HepG2 (cell line): ENCODE measurements around the gene DUSP16. TPM values are rescaled to one million over a fixed set of nuclear protein-coding genes. Genes with fewer than 3 reads are reported as not detected.

ENCODE experiments used
- ATAC-seq: fragments of 200-7000 bp; cut with Tn5 transposase; 3 replicates; pipeline ENCODE4 v1.9.1; 2020; ENCODE audit warnings: mild to moderate bottlenecking, moderate library complexity
- BruUV-seq: library from RNA; stranded (reverse); fragments of 400-500 nt; replicated peaks from 2 replicates; lab custom pipeline; 2021; lab: Mats Ljungman, UMichigan
- CTCF ChIA-PET: fragments of 300-600 bp; formaldehyde crosslinking; extraction: SDS; loops from one replicate; lab custom pipeline; 2021; ENCODE audit warnings: low total read pairs, inconsistent platforms, low intra/inter-chr PET ratio; lab: Yijun Ruan, JAX
- POLR2A ChIA-PET: fragments of 350-600 bp; sonication (Branson Sonifier 250); formaldehyde crosslinking; loops from one replicate; lab custom pipeline; 2020; ENCODE audit warnings: antibody characterized with exemption, inconsistent platforms; lab: Yijun Ruan, JAX
- DNase-seq: peaks from one replicate; pipeline ENCODE4 v3.0.0-alpha.2; 2015; ENCODE audit warnings: low spot score
- FAIRE-seq: peaks from 3 replicates; lab custom pipeline; 2011; peaks lifted over from hg19 to GRCh38; lab: Jason Lieb, UNC
- H2AFZ ChIP-seq: one replicate; pipeline ENCODE4 v1.6.1; 2011; ENCODE audit warnings: low read length, inconsistent platforms
- H3K27ac ChIP-seq: fragments of 300-600 bp; 3 replicates; pipeline ENCODE4 v1.8.0; 2011; ENCODE audit warnings: mixed run types, mild to moderate bottlenecking, mixed read lengths, low read length, inconsistent platforms; ENCODE audit not compliant: insufficient read depth; ENCODE audit errors: extremely low read length
- H3K27me3 ChIP-seq, 2 experiments: fragments of 200-600 bp in 1 of 2; 2 replicates in 1 of 2; 3 replicates in 1 of 2; pipeline versions ENCODE4 v1.6.0 to v1.8.0; 2011; ENCODE audit warnings: low read length in 2 of 2, mild to moderate bottlenecking in 2 of 2, moderate library complexity in 2 of 2, inconsistent platforms in 1 of 2; ENCODE audit not compliant: insufficient read depth in 2 of 2, control insufficient read depth in 1 of 2
- H3K36me3 ChIP-seq, 2 experiments: fragments of 200-600 bp in 1 of 2; replicated peaks in 1 of 2; 2 replicates in 1 of 2; 3 replicates in 1 of 2; pipeline versions ENCODE4 v1.5.1 to v1.8.0; 2011; ENCODE audit warnings: low read length in 2 of 2, inconsistent platforms in 1 of 2; ENCODE audit not compliant: insufficient read depth in 2 of 2, control insufficient read depth in 1 of 2
- H3K4me1 ChIP-seq: 2 replicates; pipeline ENCODE4 v1.5.1; 2012; ENCODE audit warnings: low read length, inconsistent platforms; ENCODE audit not compliant: insufficient read depth
- H3K4me2 ChIP-seq: 2 replicates; pipeline ENCODE4 v1.6.0; 2011; ENCODE audit warnings: low read depth, low read length, inconsistent platforms
- H3K4me3 ChIP-seq, 3 experiments: fragments of 200-600 bp in 1 of 3; sonication (generic), shearing (Covaris generic) in 1 of 3; replicated peaks in 1 of 3; 2 replicates each; pipeline ENCODE4 v1.5.1; 2011 to 2016; ENCODE audit warnings: low read length in 3 of 3, inconsistent platforms in 2 of 3, low read depth in 2 of 3, mild to moderate bottlenecking in 2 of 3, control low read depth in 1 of 3, mixed read lengths in 1 of 3; ENCODE audit not compliant: insufficient read depth in 1 of 3
- H3K79me2 ChIP-seq: one replicate; pipeline ENCODE4 v1.6.1; 2011; ENCODE audit warnings: low read length, inconsistent platforms; ENCODE audit not compliant: insufficient read depth
- H3K9ac ChIP-seq: 2 replicates; pipeline ENCODE4 v1.6.0; 2011; ENCODE audit warnings: mild to moderate bottlenecking, low read depth, low read length, inconsistent platforms; ENCODE audit not compliant: insufficient read depth
- H3K9me3 ChIP-seq: 2 replicates; pipeline ENCODE4 v1.5.1; 2012; ENCODE audit warnings: mild to moderate bottlenecking, low read length
- H4K20me1 ChIP-seq: 2 replicates; pipeline ENCODE4 v1.6.0; 2011; ENCODE audit warnings: inconsistent platforms, mild to moderate bottlenecking, low read length, moderate library complexity; ENCODE audit not compliant: insufficient read depth
- AHDC1 ChIP-seq: sonication (generic); formaldehyde crosslinking; IDR thresholded peaks from 2 replicates; pipeline ENCODE4 v1.5.1; 2020; ENCODE audit warnings: mild to moderate bottlenecking, missing genetic modification reagents, borderline replicate concordance
- SYNCRIP ChIP-seq: fragments of 200-400 bp; formaldehyde crosslinking; IDR thresholded peaks from 2 replicates; pipeline ENCODE4 v1.6.1; 2018; ENCODE audit warnings: mild to moderate bottlenecking, low read depth, low read length; ENCODE audit not compliant: insufficient read depth
- ZNF839 ChIP-seq: sonication (generic); formaldehyde crosslinking; IDR thresholded peaks from 2 replicates; pipeline ENCODE4 v1.4.0; 2020; ENCODE audit warnings: missing genetic modification reagents, mild to moderate bottlenecking, borderline replicate concordance
- WGBS: methylation state at CpG from one replicate; pipeline ENCODE4 v1.1.6; 2017; ENCODE audit warnings: low lambda C conversion rate; 5-methylcytosine and 5-hydroxymethylcytosine counted together
- in situ Hi-C: cut with HindIII; loops from 2 replicates; pipeline ENCODE4 v1.10.0; 2017; ENCODE audit warnings: low pct_unique_long_range_greater_than_20kb; ENCODE audit not compliant: extremely low pct_ligation_motif_present
- intact Hi-C: fragments of 100-400 bp; cut with micrococcal nuclease; formaldehyde crosslinking; loops from one replicate; pipeline ENCODE4 v1.10.0; 2022; ENCODE audit not compliant: unreplicated experiment
- polyA plus RNA-seq, 8 experiments: library from polyadenylated mRNA; depleted of rRNA in 3 of 8; stranded (reverse) in 7 of 8; unstranded in 1 of 8; fragments of >200 nt; fragmentation: Illumina TruSeq in 4 of 8; extraction: Trizol in 4 of 8; gene quantifications; 2 replicates each; pipeline versions ENCODE4 v1.2.1 to v1.2.3, GENCODE V29; 2011 to 2016; ENCODE audit warnings: low read depth in 4 of 8, missing spikeins in 1 of 8, mixed read lengths in 1 of 8; ENCODE audit not compliant: insufficient read depth in 1 of 8
- total RNA-seq, 5 experiments: library from RNA; depleted of rRNA; stranded (reverse); fragments of >200 nt; fragmentation: Illumina TruSeq; extraction: Trizol; gene quantifications; 2 replicates each; pipeline ENCODE4 v1.2.3, GENCODE V29; 2016; ENCODE audit warnings: low read depth in 1 of 5

DUSP16 gene
- total and polyA plus RNA-seq, 2 of the 13 experiments (the other 11 are each of a cell fraction or from before 2014, with no cell fraction given): 45.7 to 46.6 TPM

- in situ Hi-C loops: no loop called here
Measured at GRCh38 chr12:12606781-12607589, 44.3 kb upstream of the DUSP16 start.

DNA sequence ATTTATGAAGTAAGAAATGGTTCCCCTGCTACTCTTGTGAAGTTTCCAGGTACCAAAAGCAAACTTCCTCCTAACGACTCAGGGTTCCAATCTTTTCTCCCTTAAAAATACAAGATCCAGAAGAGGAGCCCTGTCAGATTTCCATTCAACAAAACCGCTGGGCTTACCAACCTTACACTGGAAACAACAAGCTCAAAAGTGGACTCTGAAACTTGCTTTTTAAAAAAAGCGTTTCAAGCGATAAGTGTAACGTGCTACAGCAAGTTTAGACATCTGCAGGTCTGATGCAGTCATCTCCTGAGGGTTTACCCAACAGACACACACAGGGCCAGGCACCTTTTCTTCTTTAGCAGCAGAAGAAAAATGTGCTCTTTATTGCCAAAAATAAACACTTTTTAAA, 42.1 kb upstream of the DUSP16 start:
- POLR2A ChIA-PET: no interaction called here
- peak; percentile 34 for FAIRE-seq
- intact Hi-C loops: no loop called here

More at GRCh38 chr12:12606781-12607589, 44.3 kb upstream of the DUSP16 start:
- no TSS peak for BruUV-seq
- no peak overlapping the region for H3K9ac ChIP-seq
- ChIA-PET POLR2A (interaction anchor here (0.8 kb wide), 1 partner anchor 109 kb away, joined by 4 read pairs; no protein-coding TSS in a partner anchor), CTCF (no interaction called here)
- H2AFZ ChIP-seq: peak overlapping the region; percentile 16
- H3K27ac ChIP-seq: no peak overlapping the region
- no peaks in the 10 kb centered on the region for H3K79me2 ChIP-seq
- peaks cover 36% of the 10 kb centered on the region for H3K4me1 ChIP-seq
- FAIRE-seq (no peak), DNase-seq (peak; percentile 32), ATAC-seq (no peak)
- intact Hi-C loops: no loop called here
- H3K9me3 ChIP-seq: no peaks in the 10 kb centered on the region
- TF ChIP-seq SYNCRIP: no peak
- H3K4me2 ChIP-seq: no peak overlapping the region
- H3K36me3 ChIP-seq: no peaks in the 10 kb centered on the region
- WGBS: 51% methylated on average over 7 of the region's 7 CpGs
- no peaks in the 10 kb centered on the region for H4K20me1 ChIP-seq
- H3K4me3 ChIP-seq: no peak overlapping the region
- H3K27me3 ChIP-seq: no peaks in the 10 kb centered on the region

More for the DNA sequence above, 42.1 kb upstream of the DUSP16 start:
- no peak for DNase-seq
- Histone ChIP-seq H3K27me3 (no peaks in the 10 kb centered on the region), H3K36me3 (no peaks in the 10 kb centered on the region), H3K4me1 (peaks cover 43% of the 10 kb centered on the region), H2AFZ (peak overlapping the region; percentile 69), H3K9ac (no peak overlapping the region), H3K79me2 (no peaks in the 10 kb centered on the region), H3K4me3 (no peak overlapping the region), H3K9me3 (no peaks in the 10 kb centered on the region), H3K27ac (peak overlapping the region; percentile 42), H4K20me1 (no peaks in the 10 kb centered on the region), H3K4me2 (peak overlapping the region; percentile 15; the same call in 1 of the 2 replicates)
- in situ Hi-C loops: no loop called here
- CTCF ChIA-PET: no interaction called here
- BruUV-seq: no TSS peak
- 29% methylated on average over 5 of the region's 5 CpGs for WGBS
- ATAC-seq: no peak
- TF ChIP-seq ZNF839 (CRISPR knock-in tag): no peak
- 0 out of 2 replicates have a peak, but pooled peaks have one; percentile 20 for TF ChIP-seq AHDC1 (CRISPR knock-in tag)
